OCI-LY7 (cell line): Measurements from ENCODE around the gene VARS2.

Source experiments
- EZH2phosphoT487 ChIP-seq: fragments of 200-600 bp; sonication (generic); IDR thresholded peaks from 2 replicates; pipeline ENCODE4 v1.6.1; 2018; ENCODE audit warnings: low read depth, borderline replicate concordance, mild to moderate bottlenecking, mixed run types, antibody characterized with exemption, low read length, moderate library complexity, mixed read lengths
- TF ChIP-seq, protein P1 (sequence below): fragments of 200-600 bp; sonication (generic); conservative IDR thresholded peaks from 2 replicates; pipeline ENCODE4 v1.5.1; 2014; ENCODE audit warnings: mild to moderate bottlenecking, antibody characterized with exemption, low read length, moderate library complexity, mixed read lengths

DNA sequence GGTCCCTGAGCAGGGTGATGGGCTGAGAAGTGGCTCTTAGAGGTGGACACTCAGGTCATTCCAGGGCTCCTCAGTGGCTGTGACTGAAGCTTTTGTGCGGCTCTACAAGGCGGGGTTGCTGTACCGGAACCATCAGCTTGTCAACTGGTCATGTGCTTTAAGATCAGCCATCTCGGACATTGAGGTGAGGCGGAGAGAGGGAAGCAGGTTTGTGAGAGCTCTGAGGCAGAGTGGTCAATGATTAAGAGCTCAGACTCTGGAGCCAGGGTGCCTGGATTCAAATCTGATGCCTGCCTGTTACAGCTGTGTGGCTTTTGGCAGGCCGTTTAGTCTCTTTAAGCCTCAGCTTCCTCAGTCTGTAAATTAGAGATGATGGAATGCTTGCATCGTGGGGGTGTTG lies 3.0 kb downstream of the VARS2 start:
- TF ChIP-seq, protein P1, sequence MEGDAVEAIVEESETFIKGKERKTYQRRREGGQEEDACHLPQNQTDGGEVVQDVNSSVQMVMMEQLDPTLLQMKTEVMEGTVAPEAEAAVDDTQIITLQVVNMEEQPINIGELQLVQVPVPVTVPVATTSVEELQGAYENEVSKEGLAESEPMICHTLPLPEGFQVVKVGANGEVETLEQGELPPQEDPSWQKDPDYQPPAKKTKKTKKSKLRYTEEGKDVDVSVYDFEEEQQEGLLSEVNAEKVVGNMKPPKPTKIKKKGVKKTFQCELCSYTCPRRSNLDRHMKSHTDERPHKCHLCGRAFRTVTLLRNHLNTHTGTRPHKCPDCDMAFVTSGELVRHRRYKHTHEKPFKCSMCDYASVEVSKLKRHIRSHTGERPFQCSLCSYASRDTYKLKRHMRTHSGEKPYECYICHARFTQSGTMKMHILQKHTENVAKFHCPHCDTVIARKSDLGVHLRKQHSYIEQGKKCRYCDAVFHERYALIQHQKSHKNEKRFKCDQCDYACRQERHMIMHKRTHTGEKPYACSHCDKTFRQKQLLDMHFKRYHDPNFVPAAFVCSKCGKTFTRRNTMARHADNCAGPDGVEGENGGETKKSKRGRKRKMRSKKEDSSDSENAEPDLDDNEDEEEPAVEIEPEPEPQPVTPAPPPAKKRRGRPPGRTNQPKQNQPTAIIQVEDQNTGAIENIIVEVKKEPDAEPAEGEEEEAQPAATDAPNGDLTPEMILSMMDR = no peak
- TF ChIP-seq EZH2phosphoT487 = no peak
